PC-3 (cell line): ENCODE measurements around the gene ADAMTSL3. TPM values are rescaled to one million over a fixed set of nuclear protein-coding genes. Genes with fewer than 3 reads are reported as not detected.
A peak's percentile ranks its signal among the peaks of the same experiment; 100 is the strongest.
"Not testable (repeated sequence)": the region's sequence is repeated elsewhere in the genome, so short reads cannot be mapped to it uniquely, and the experiment has no call there.

Experiments
- ATAC-seq: fragments of 200-7000 bp; cut with Tn5 transposase; 2 replicates; pipeline ENCODE4 v1.9.1; 2020; ENCODE audit warnings: mild to moderate bottlenecking, moderate library complexity
- BruUV-seq: library from RNA; stranded (reverse); fragments of 400-500 nt; replicated peaks from 2 replicates; lab custom pipeline; 2021; lab: Mats Ljungman, UMichigan
- CTCF ChIA-PET: fragments of 300-600 bp; sonication (Branson Sonifier 250); formaldehyde crosslinking; loops from one replicate; lab custom pipeline; 2022; ENCODE audit warnings: antibody characterized with exemption; lab: Charles Lee
- POLR2A ChIA-PET: fragments of 300-600 bp; sonication (Branson Sonifier 250); formaldehyde crosslinking; loops from one replicate; lab custom pipeline; 2022; ENCODE audit warnings: antibody characterized with exemption; ENCODE audit not compliant: unreplicated experiment; lab: Charles Lee
- DNase-seq: peaks from one replicate; pipeline ENCODE4 v3.0.0-alpha.2; 2015
- H2AFZ ChIP-seq: fragments of 300-600 bp; sonication (generic); 2 replicates; pipeline ENCODE4 v1.6.0; 2016; ENCODE audit warnings: antibody characterized with exemption, low read length
- H3F3A ChIP-seq: fragments of 300-600 bp; sonication (generic); one replicate; pipeline ENCODE4 v1.6.0; 2017; ENCODE audit warnings: antibody characterized with exemption, low read length, control low read depth, mild to moderate bottlenecking; ENCODE audit not compliant: unreplicated experiment
- H3K27ac ChIP-seq: fragments of 300-600 bp; sonication (generic); 2 replicates; pipeline ENCODE4 v1.5.1; 2016; ENCODE audit warnings: mild to moderate bottlenecking, low read length
- H3K27me3 ChIP-seq: fragments of 300-600 bp; sonication (generic); 2 replicates; pipeline ENCODE4 v1.6.1; 2016; ENCODE audit warnings: low read length, mixed read lengths
- H3K36me3 ChIP-seq: fragments of 300-600 bp; sonication (generic); 2 replicates; pipeline ENCODE4 v1.6.1; 2016; ENCODE audit warnings: low read depth, mixed run types, low read length, mixed read lengths
- H3K4me1 ChIP-seq: fragments of 300-600 bp; sonication (generic); 2 replicates; pipeline ENCODE4 v1.5.1; 2016; ENCODE audit warnings: low read length; ENCODE audit not compliant: insufficient read depth
- H3K4me2 ChIP-seq: fragments of 300-600 bp; sonication (generic); 2 replicates; pipeline ENCODE4 v1.6.0; 2016; ENCODE audit warnings: low read length
- H3K4me3 ChIP-seq: fragments of 300-600 bp; sonication (generic); 2 replicates; pipeline ENCODE4 v1.5.1; 2016; ENCODE audit warnings: mild to moderate bottlenecking, low read length, mixed read lengths
- H3K79me2 ChIP-seq: fragments of 300-600 bp; sonication (generic); 2 replicates; pipeline ENCODE4 v1.6.1; 2017; ENCODE audit warnings: low read length, mixed read lengths
- H3K9ac ChIP-seq: fragments of 300-600 bp; sonication (generic); 2 replicates; pipeline ENCODE4 v1.6.0; 2016; ENCODE audit warnings: mild to moderate bottlenecking, low read length
- H3K9me2 ChIP-seq: fragments of 300-600 bp; sonication (generic); replicated peaks from 2 replicates; pipeline ENCODE4 v1.6.1; 2016; ENCODE audit warnings: mixed run types, low read length, mixed read lengths
- H3K9me3 ChIP-seq: fragments of 300-600 bp; sonication (generic); 2 replicates; pipeline ENCODE4 v1.6.1; 2016; ENCODE audit warnings: low read length, mixed read lengths
- H4K20me1 ChIP-seq: fragments of 300-600 bp; sonication (generic); 2 replicates; pipeline ENCODE4 v1.6.1; 2016; ENCODE audit warnings: low read length, mixed read lengths
- CTCF ChIP-seq: fragments of 300-600 bp; sonication (generic); conservative IDR thresholded peaks from 2 replicates; pipeline ENCODE4 v1.5.1; 2017; ENCODE audit warnings: antibody characterized with exemption, low read depth, mild to moderate bottlenecking, low read length
- EZH2 ChIP-seq: fragments of 300-600 bp; sonication (generic); IDR thresholded peaks from one replicate; pipeline ENCODE4 v1.6.1; 2017; ENCODE audit warnings: antibody characterized with exemption, mild to moderate bottlenecking, low read length; ENCODE audit not compliant: unreplicated experiment
- EZH2phosphoT487 ChIP-seq: fragments of 300-600 bp; sonication (generic); IDR thresholded peaks from 2 replicates; pipeline ENCODE4 v1.6.1; 2018; ENCODE audit warnings: mild to moderate bottlenecking, antibody characterized with exemption, low read length, borderline replicate concordance
- intact Hi-C: fragments of 100-400 bp; cut with micrococcal nuclease; formaldehyde crosslinking; loops from 2 replicates; pipeline ENCODE4 v1.9.0; 2023
- total RNA-seq: library from RNA; depleted of rRNA; stranded (reverse); fragments of >200 nt; gene quantifications from 2 replicates; pipeline ENCODE4 v1.2.3, GENCODE V29; 2014

ADAMTSL3 gene
- total RNA-seq, 1 experiment from 2014 or later = 7.9 TPM

DNA sequence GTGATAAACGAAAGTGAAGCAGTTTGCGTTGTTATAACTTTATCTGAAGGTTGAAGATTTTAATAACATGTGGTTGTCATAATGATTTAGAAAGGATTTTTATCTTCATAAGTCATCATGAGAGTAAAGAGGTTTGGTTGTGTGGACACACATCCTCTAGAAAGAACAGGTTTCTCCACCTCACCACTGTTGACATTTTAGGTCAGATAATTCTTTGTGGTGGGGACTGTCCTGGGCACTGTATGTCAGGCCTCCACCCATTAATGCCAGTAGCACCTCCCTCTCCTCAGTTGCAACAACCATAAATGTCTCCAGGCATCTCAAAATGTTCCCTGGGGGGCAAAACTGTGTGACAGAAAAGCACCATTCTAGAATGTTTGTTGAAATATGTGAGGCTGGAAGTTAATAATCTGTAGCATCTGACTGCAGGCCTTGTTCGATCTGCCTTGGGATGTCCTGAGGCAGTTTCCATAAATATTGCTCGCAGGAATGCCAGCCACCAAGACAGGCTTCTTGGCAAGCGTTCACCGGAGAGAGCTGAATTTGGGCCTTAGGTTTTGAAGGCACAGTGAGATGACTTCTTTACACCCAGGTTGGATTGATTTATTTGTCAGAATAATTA is 100.1 kb downstream of the ADAMTSL3 start:
- peak overlapping the region; percentile 18; the same call in 1 of the 2 replicates for H3K9ac ChIP-seq
- H2AFZ ChIP-seq = peak overlapping the region; percentile 39; the same call in 1 of the 2 replicates
- CTCF ChIA-PET = no interaction called here
- H4K20me1 ChIP-seq = no peaks in the 10 kb centered on the region
- intact Hi-C loops = loop anchor here (2.0 kb wide), 1 partner anchor 31 kb away; no protein-coding TSS in a partner anchor
- H3K36me3 ChIP-seq = peaks cover 11% of the 10 kb centered on the region
- H3K79me2 ChIP-seq = no peaks in the 10 kb centered on the region
- H3K4me2 ChIP-seq = peak overlapping the region; percentile 68
- peak overlapping the region; percentile 17; the same call in 1 of the 2 replicates for H3K4me3 ChIP-seq
- H3K27ac ChIP-seq = peak overlapping the region; percentile 85
- ATAC-seq = peak; percentile 49
- H3K27me3 ChIP-seq = no peaks in the 10 kb centered on the region
- no peaks in the 10 kb centered on the region for H3K9me3 ChIP-seq
- DNase-seq = peak; percentile 87
- BruUV-seq = no TSS peak
- no peak for TF ChIP-seq EZH2phosphoT487
- no peak for TF ChIP-seq CTCF
- TF ChIP-seq EZH2 = no peak
- no peaks in the 10 kb centered on the region for H3K9me2 ChIP-seq
- no peaks in the 10 kb centered on the region for H3F3A ChIP-seq
- peaks cover 24% of the 10 kb centered on the region for H3K4me1 ChIP-seq
- POLR2A ChIA-PET = no interaction called here

- BruUV-seq, H2AFZ ChIP-seq, POLR2A ChIA-PET, H3K9me3 ChIP-seq, H3K4me3 ChIP-seq, H4K20me1 ChIP-seq, H3K9ac ChIP-seq, H3K27me3 ChIP-seq, H3K4me2 ChIP-seq, H3K79me2 ChIP-seq, H3K27ac ChIP-seq, H3F3A ChIP-seq, DNase-seq, ATAC-seq, CTCF ChIA-PET, intact Hi-C loops, H3K9me2 ChIP-seq: not testable (repeated sequence)
- H3K36me3 ChIP-seq = peaks cover 11% of the 10 kb centered on the region
- peaks cover 24% of the 10 kb centered on the region for H3K4me1 ChIP-seq
These were observed 103.4 kb downstream of the ADAMTSL3 start for GRCh38 chr15:83757291-83757690.

DNA sequence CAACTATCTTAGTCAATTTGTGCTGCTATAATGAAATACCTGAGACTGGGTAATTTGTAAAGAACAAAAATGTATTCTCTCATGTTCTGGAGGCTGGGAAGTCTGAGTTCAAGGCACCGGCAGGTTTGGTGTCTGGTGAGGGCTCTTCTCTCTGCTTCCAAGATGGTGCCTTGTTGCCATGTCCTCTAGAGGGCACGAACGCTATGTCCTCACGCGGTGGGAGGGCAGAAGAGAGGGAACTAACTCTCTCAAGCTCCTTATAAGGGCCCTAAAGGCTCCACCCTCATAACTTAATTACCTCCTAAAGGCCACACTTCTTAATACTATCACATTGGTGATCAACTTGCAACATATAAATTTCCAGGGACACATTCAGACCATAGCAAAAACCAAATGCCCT is 108.4 kb downstream of the ADAMTSL3 start:
- H3K4me3 ChIP-seq = no peak overlapping the region
- no TSS peak for BruUV-seq
- no peak overlapping the region for H3K27ac ChIP-seq
- ChIA-PET POLR2A (no interaction called here), CTCF (no interaction called here)
- H3K9ac ChIP-seq = no peak overlapping the region
- H3K79me2 ChIP-seq = no peaks in the 10 kb centered on the region
- ATAC-seq (no peak), DNase-seq (no peak)
- H4K20me1 ChIP-seq = no peaks in the 10 kb centered on the region
- no peaks in the 10 kb centered on the region for H3K9me2 ChIP-seq
- no peak overlapping the region for H2AFZ ChIP-seq
- peaks cover 6% of the 10 kb centered on the region for H3K36me3 ChIP-seq
- intact Hi-C loops = no loop called here
- no peaks in the 10 kb centered on the region for H3F3A ChIP-seq
- H3K4me2 ChIP-seq = no peak overlapping the region
- H3K27me3 ChIP-seq = no peaks in the 10 kb centered on the region
- no peaks in the 10 kb centered on the region for H3K4me1 ChIP-seq
- no peaks in the 10 kb centered on the region for H3K9me3 ChIP-seq
- TF ChIP-seq EZH2phosphoT487 = no peak
- no peak for TF ChIP-seq CTCF
- TF ChIP-seq EZH2 = no peak
